ENCODE results near the gene PDE4DIP.
"Not testable (repeated sequence)": the region's sequence is repeated elsewhere in the genome, so short reads cannot be mapped to it uniquely, and the experiment has no call there.

GRCh38 chr1:148860049-148860448, 15.8 kb downstream of the PDE4DIP start:
- TF ChIP-seq EP300 (conservative IDR thresholded peaks at IDR 0.05; ENCODE audit: poor library complexity, severe bottlenecking); CTCF (IDR thresholded peaks at IDR 0.05; ENCODE audit: poor library complexity, severe bottlenecking); SMC3 (conservative IDR thresholded peaks at IDR 0.05; ENCODE audit: poor library complexity); EZH2 (IDR thresholded peaks at IDR 0.05; ENCODE audit: borderline replicate concordance, insufficient read depth, low read length, poor library complexity, severe bottlenecking); POLR2AphosphoS5 (IDR thresholded peaks at IDR 0.05): not testable (repeated sequence)

Data from neural cell (in vitro differentiated cells).